Effector memory CD4-positive, alpha-beta T cell (primary cell): Measurements from ENCODE around the gene SPRR2B.
"Not testable (repeated sequence)": the region's sequence is repeated elsewhere in the genome, so short reads cannot be mapped to it uniquely, and the experiment has no call there.

ENCODE experiments used
- DNase-seq, 3 donors: peaks; one replicate each; pipeline ENCODE4 v3.0.0-alpha.2; 2020
- H3K27ac ChIP-seq: 2 replicates; pipeline ENCODE4 v1.7.0; 2013; ENCODE audit warnings: mild to moderate bottlenecking, low read length, moderate library complexity; ENCODE audit not compliant: insufficient read depth, poor library complexity, severe bottlenecking
- H3K27me3 ChIP-seq: replicated peaks from 2 replicates; pipeline ENCODE4 v1.7.0; 2013; ENCODE audit warnings: mild to moderate bottlenecking, low read length; ENCODE audit not compliant: insufficient read depth, control insufficient read depth, poor library complexity, severe bottlenecking
- H3K36me3 ChIP-seq: 2 replicates; pipeline ENCODE4 v1.7.0; 2013; ENCODE audit warnings: mild to moderate bottlenecking, low read length, moderate library complexity; ENCODE audit not compliant: control insufficient read depth, insufficient read depth
- H3K4me1 ChIP-seq: 2 replicates; pipeline ENCODE4 v1.7.0; 2013; ENCODE audit warnings: low read length, mild to moderate bottlenecking; ENCODE audit not compliant: control insufficient read depth, insufficient read depth, poor library complexity, severe bottlenecking
- H3K4me3 ChIP-seq: 2 replicates; pipeline ENCODE4 v1.7.0; 2013; ENCODE audit warnings: low read length, low read depth, mild to moderate bottlenecking; ENCODE audit not compliant: insufficient read depth, poor library complexity, severe bottlenecking
- H3K9me3 ChIP-seq: 2 replicates; pipeline ENCODE4 v1.7.0; 2013; ENCODE audit warnings: mild to moderate bottlenecking, low read length, moderate library complexity; ENCODE audit not compliant: control insufficient read depth

SPRR2B gene

DNA sequence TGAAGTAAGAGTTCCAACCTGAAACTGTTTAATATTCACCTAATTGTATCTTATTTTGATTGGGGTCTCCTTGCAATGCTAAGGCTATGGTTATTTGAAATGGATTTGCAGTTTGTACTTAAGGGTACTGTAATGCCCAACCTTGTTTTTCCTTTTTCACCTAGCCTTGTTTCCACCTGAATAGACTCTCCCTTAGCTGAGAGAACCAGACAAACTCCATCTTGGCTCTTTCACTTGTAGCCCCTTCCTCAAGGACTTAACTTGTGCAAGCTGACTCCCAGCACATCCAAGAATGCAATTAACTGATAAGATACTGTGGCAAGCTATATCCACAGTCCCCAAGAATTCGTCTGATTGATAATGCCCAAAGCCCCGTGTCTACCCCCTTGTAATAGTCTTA, 49.6 kb downstream of the SPRR2B start:
- not testable (repeated sequence) for DNase-seq, H3K27me3 ChIP-seq, H3K27ac ChIP-seq

More for the DNA sequence above, 49.6 kb downstream of the SPRR2B start:
- not testable (repeated sequence) for H3K9me3 ChIP-seq, H3K4me1 ChIP-seq, H3K36me3 ChIP-seq, H3K4me3 ChIP-seq
